ENCODE results near the gene VPS11.
"Not testable (repeated sequence)": the region's sequence is repeated elsewhere in the genome, so short reads cannot be mapped to it uniquely, and the experiment has no call there.

Gene VPS11

DNA sequence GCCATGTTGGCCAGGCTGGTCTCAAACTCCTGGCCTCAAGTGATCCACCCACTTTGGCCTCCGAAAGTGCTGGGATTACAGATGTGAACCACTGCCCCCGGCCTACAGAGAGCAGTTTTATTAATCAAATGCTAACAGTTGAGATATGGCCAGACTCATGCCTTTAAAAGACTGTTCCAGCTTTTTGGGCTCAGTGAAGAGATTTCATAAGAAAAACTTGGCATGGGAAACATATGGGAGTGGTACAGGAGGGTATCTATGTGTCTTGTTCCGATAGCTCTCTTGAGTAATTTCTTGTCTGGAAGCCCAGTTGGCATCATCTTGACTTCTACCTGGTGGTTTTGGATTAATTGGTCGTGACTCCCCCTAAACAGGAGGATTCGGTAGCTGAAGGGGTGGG, 28.7 kb upstream of the VPS11 start:
- DNase-seq (ENCODE audit: low read depth in 2 of 2) = no peak

DNA sequence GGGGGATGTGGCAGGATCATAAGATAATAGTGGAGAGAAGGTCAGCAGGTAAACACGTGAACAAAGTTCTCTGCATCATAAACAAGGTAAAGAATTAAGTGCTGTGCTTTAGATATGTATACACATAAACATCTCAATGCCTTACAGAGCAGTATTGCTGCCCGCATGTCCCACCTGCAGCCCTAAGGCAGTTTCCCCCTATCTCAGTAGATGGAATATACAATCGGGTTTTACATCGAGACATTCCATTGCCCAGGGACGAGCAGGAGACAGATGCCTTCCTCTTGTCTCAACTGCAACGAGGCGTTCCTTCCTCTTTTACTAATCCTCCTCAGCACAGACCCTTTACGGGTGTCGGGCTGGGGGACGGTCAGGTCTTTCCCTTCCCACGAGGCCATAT, 28.1 kb upstream of the VPS11 start:
- DNase-seq (ENCODE audit: low read depth in 2 of 2) = not testable (repeated sequence)

DNA sequence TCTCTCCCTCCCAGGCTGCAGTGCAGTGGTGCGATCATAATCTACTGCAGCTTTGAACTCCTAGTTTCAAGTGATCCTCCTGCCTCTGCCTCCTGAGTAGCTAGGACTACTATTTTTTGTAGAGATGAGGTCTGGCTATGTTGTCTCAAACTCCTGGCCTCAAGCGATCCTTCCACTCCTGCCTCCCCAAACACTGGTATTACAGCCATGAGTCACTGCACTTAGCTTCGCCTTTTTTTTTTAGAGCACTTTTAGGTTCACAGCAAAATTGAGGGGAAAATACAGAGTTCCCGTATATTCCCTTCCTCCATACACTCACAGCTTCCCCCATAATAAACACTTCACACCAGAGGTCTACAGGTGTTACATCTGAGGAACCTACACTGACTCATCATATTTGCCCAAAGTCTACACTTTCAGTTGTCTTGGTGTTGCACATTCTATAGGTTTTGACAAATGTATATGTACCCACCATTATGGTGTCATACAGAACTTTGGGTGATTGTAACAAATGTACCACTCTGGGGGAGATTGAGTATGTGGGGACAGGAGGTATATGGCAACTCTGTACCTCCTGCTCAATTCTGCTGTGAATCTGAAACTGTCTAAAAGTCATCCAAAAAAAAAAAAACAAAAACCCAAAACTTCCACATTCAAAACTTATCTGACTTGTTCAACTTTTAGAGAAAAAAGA, 25.6 kb upstream of the VPS11 start:
- no peak for DNase-seq (ENCODE audit: low read depth in 2 of 2)

DNA sequence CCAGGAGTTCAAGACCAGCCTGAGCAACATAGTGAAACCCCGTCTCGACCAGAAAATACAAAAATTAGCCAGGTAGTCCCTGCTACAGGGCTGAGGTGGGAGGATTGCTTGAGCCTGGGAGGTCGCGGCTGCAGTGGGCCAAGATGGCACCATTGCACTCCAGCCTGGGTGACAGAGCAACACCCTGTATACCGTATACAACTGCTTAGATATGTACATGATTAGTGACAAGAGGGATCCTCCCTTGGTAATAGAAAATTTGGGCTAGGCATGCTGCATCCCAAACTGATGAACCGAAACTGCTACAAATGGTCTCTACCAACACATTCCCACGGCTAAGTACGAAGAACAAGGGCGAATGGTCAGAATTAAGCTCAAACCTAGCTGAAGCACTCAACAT, 24.7 kb upstream of the VPS11 start:
- no peak for DNase-seq (ENCODE audit: low read depth in 2 of 2)

DNA sequence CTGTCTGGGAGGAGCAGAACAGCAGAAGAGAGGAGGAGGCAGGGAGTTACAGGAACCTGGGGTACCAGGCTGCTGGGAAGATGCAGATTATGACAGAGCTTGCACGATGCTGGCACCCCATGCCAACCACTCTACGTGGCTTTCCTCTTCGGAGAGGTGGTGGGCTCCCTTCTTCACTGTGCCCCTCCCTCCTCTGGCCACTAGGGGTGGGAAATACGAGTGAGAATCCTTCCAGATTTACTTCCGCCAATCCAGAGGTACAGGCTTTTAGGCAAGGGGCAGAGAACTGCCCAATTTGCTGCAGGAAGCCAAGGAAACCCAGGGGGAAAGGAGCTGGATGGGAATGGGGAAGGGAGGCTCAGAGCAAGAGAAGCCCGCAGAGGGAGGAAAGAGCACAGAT, 22.9 kb upstream of the VPS11 start:
- DNase-seq (ENCODE audit: low read depth in 2 of 2) = no peak

DNA sequence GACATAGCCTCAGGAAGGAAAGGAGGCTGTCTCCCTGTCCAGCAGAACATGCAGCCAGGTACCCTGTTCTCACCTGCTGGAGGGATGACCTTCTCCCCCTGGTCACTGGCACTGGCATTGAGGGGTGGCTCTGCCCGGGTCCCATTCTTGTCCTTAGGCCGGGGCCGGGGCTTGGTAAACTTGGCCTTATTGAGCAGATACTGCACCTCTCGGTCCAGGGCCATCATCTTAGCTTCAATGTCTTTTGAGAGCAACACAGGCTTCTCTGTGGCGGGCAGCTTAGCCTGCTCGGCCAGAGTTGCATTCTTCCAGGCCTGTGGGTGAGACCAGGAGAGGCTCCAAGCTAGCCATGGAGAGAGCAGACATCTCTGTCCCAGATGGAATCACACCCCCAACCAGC, 21.1 kb upstream of the VPS11 start:
- DNase-seq (ENCODE audit: low read depth in 2 of 2) = no peak

DNA sequence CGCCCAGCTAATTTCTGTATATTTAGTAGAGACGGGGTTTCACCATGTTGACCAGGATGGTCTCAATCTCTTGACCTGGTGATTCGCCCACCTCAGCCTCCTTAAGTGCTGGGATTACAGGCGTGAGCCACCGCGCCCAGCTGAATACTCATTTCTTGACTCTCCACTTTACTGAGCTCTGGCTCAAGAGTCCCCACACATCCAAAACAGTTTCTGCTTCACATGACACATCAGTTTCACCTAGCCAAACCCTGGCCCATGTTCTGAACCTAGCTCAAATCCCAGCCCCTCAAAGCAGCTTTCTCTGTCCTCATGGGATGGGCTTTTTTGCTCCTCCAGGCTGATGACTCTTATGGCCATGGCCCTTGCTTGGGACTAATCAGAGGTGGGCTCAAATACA, 20.4 kb upstream of the VPS11 start:
- peak in 1 of 2 donors; percentile 27 for DNase-seq (ENCODE audit: low read depth in 2 of 2)

DNA sequence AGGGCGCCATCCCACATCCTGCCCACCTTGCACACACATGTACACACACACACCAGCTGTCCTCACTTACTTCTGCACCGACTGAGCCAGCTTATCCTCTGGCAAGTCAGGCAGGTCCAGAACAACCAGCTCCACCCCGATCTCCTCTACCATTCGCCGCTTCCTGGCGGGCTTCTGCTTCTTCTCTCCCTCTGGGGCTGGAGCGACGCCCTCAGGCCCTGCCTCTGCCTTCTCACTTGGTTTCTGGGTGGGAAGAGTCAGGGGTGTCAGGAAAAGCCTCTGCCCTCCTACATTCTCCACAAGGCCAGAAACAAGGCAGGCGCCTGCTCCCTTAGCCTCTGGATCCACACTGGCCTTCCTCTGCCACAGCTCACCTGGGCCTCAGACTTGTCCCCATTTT, 19.0 kb upstream of the VPS11 start:
- DNase-seq (ENCODE audit: low read depth in 2 of 2) = no peak

DNA sequence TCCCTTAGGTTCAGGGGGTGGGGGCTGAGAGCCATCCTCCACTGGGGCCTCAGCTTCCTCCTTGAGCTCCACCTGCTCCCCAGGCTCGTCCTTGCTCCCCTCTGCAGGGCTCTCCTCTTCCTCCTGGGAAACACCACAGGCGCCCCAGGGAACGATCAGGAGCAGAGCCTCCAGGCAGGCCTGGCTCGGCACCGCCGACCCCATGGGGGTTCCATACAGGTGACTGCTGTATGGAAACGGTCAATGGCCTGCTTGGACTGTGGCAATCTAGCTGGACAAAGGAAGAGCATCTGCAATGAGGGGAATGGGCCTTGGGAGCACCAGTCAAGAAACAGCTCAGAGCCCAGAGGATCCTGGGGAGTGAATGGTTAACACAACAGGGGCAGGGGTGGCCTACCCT, 18.5 kb upstream of the VPS11 start:
- no peak for DNase-seq (ENCODE audit: low read depth in 2 of 2)

DNA sequence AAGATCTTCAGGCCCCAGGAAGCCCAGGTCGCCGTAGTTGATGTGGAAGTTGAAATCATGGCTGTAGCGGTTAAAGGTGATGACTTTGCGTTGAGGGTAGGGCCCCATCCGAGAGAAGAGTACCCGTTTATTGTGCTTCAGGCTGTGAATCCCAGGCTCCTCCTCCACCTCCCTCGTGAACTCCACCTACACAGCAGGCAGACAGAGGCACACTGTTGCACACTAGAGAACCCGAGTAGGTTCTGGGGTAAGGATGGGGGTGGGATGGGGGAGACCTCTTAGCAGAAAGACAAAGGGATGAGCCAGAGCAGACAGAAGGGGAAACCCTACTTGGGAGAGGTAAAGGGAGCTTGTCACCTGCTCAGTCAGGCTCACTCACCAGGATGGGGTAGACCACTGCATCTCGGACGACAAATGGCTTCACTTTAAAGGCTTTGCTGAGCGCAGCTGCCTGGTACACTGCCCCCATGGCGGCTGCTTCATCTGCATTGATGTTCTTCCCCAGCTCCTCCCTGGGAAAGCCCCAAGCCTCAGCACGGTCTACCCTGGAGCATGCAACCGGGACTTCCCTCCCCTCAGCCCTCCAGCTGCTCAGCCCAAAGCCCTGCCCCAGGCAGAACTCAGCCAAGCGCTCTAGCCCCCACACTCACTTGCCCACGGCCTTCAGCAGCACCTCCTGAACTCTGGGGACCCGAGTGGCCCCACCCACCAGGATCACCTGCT, 16.0 kb upstream of the VPS11 start:
- DNase-seq (ENCODE audit: low read depth in 2 of 2) = no peak

DNA sequence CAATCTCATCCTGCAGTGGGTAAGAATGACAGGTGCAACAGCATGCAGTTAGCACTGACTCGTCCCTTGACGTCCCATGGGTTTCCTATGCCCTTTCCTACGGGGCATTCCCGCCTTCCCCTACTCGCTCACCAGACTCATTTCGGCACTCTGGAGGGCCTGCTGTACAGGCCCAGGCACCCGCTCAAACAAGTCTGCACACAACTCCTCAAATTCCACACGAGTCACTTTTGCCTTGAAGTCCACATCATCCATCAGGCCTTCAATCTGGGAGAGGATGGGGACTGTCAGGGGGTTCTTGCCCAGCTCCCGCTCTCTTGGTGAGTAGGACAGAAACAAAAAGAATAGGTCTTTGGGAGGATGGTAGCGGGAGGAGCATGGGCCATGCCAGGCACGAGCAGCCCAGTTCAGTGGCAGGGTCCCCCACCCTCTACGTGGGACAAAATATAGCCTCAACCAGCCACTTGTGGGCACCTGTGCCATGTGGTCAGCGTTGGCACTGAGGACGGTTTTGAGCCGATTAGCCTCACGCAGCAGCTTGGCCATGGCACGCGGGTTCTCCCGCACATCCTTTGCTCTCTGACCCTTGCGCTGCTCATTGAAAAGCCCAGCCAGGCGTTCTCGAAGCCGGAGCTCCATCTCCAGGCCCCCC, 15.3 kb upstream of the VPS11 start:
- no peak for DNase-seq (ENCODE audit: low read depth in 2 of 2)

DNA sequence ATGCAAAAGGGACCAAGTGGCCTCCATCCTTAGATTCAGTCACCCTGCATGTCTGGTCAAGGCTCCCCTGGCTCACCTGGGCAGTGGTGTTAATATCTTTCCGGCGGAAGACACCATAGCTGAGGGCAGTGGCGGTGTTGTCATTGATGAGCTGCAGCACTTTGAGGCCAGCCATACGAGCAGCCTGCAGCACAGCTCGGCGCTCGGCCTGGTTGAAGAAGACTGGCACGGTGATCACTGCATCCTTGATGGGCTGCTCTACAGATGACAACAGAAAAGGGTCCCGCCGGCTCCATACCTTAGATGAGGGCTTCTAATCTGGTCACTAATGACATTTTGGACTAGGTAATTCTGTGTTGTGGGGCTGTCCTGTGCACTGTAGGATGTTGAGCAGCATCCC, 13.2 kb upstream of the VPS11 start:
- DNase-seq (ENCODE audit: low read depth in 2 of 2) = no peak

DNA sequence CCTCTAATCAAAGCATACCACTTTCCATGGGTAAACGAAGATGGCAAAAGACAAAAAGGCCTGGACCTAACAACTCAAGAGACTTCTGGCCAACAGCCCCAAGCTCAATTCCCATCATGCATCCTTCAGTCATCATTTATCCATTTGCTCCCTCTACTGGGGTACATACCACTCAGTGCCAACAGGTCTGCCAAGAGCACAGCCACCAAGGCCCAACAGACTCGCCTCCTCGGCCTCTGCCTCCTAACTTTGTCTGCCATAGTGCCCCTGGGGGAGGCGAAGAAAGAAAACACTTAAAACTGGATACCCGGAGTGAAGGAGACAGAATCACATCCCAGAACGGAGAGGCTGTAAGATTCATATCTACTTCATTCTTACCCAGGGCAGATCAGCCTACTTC, 11.7 kb upstream of the VPS11 start:
- DNase-seq (ENCODE audit: low read depth in 2 of 2) = no peak

DNA sequence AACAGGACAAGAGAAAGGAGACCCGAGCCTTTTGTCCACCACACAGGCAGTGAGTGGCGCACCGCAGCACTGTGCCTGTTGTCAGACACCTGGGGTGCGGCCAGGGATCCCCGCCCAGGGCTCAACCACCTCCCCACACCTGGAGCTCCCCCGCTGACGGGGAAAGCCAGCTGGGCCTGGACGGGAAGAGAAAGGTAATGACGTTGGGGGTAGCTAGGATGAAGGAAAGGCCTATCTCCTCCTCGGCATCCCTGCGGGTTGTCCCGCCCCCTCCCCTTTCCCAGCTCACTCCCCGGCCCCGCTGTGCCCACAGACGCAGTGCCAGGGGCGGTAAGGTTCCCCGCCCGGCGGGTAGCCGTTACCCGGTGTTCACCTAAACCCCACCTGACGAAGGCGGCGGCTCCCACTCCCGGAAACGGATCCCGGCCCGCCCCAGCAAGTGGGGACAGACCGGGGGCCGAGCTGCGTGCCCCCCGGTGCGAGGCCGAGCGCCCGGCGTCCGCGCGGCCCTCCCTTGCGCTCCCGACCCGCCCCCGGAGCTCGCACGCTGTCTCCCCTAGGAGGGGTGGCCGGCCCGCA, 11.1 kb upstream of the VPS11 start:
- no peak for DNase-seq (ENCODE audit: low read depth in 2 of 2)

DNA sequence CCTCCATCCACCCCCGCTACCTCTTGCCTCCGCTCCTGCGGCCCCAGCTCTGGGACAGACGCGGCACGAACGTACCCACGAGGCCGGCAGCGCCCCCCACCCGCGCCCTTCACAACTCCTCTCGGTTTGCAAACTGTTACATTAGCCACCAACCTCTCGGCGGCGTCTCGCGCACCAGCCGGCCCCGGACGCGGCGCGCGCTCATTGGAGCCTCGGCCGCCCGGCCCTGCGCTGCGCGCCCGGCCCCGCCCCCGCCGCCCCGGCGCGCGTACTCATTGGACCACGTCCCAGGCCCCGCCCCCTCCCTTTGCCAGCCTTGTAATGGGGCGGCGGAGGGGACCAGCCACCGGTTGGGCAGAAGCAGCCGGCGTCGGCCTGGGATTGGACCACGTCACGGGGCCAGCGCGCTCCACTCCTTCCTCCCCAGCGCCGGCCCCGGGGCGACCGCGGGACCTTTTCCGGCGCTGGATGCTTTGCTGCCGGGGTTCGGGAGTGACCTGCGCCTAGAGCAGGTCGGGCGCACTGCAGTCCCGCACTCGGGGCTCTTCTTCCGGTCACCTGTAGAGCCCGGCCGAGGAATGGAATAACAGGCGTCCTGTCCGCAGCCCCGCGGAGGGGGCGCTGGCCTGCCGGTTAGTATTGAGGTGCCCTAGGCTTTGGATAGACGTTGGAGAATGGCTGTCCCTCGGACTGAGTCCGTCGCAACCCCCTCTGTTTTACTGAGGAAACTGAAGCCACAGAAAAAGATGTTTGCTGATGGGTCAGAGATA, 10.4 kb upstream of the VPS11 start, which contains the start of gene HYOU1:
Gene HYOU1 (minus strand): TSS at position 206 of the 770 bp plus-strand sequence. CDS start 1,045 bp downstream, outside the sequence.
- DNase-seq (ENCODE audit: low read depth in 2 of 2) = peak; percentile 99

DNA sequence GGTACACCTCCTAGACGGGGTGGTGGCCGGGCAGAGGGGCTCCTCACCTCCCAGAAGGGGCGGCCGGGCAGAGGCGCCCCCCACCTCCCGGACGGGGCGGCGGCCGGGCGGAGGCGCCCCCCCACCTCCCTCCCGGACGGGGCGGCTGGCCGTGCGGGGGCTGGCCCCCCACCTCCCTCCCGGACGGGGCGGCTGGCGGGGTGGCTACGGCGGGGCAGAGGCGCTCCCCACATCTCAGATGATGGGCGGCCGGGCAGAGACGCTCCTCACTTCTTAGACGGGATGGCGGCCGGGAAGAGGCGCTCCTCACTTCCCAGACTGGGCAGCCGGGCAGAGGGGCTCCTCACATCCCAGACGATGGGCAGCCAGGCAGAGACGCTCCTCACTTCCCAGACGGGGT, 8.5 kb upstream of the VPS11 start:
- DNase-seq (ENCODE audit: low read depth in 2 of 2) = not testable (repeated sequence)

DNA sequence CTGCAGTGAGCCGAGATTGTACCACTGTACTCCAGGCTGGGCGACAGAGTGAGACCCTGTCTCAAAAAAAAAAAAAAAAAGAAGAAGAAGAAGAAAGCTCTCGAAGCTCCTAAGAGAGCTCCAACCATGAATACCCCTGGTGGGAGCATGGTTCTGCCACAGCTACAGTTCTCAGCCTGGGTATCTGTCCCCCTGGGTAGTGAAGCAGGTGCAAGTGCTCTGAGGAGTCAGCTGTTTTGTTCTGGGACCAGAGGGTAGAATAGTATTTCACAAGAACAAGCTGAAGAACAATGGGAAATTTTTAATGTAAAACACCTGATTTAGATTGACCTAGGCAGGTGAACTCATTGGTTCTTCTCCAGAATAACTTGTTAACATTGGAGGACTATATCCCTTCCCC, 6.4 kb upstream of the VPS11 start:
- DNase-seq (ENCODE audit: low read depth in 2 of 2) = no peak

DNA sequence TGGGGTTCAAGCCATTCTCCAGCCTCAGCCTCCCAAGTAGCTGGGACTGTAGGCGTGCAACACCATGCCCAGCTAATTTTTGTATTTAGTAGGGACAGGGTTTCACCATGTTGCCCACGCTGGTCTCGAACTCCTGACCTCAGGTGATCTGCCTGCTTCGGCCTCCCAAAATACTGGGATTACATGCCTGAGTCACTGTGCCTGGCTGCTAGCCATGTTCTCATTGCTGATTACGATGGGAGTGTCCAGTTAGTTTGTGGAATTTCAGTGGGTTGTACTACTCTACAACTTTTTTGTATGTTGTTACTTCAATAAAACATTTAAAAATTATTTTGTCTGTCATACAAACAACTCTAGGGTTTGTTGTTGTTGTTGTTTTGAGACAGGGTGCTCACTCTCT, 4.8 kb upstream of the VPS11 start:
- DNase-seq (ENCODE audit: low read depth in 2 of 2) = no peak

DNA sequence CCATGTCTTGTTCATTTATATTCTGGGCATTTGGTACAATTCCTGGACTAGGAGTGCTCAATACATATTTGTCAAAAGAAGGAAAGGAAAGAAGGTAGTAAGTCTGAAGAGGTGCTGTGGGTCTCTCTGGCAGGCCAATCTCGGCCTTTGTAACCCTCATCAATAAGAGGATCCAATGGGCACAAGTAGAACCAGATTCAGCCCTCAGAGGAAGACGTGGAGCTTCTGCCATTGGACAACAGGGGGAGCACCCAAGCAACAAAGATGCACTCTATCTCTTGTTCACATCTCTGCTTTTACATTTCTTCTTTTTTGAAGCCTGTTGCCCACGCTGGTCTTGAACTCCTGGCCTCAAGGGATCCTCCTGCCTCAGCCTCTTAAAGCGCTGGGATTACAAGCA, 2.2 kb upstream of the VPS11 start:
- no peak for DNase-seq (ENCODE audit: low read depth in 2 of 2)

DNA sequence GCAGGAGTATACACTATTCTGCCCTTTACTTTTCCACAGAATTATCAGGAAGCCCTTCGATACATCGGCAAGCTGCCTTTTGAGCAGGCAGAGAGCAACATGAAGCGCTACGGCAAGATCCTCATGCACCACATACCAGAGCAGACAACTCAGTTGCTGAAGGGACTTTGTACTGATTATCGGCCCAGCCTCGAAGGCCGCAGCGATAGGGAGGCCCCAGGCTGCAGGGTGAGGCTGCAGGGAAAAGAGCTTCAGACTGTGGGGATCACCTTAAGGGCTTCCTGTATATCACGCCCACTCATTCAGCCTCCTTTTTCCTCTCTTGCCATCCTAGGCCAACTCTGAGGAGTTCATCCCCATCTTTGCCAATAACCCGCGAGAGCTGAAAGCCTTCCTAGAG, 10.2 kb downstream of the VPS11 start:
- no peak for DNase-seq (ENCODE audit: low read depth in 2 of 2)

DNA sequence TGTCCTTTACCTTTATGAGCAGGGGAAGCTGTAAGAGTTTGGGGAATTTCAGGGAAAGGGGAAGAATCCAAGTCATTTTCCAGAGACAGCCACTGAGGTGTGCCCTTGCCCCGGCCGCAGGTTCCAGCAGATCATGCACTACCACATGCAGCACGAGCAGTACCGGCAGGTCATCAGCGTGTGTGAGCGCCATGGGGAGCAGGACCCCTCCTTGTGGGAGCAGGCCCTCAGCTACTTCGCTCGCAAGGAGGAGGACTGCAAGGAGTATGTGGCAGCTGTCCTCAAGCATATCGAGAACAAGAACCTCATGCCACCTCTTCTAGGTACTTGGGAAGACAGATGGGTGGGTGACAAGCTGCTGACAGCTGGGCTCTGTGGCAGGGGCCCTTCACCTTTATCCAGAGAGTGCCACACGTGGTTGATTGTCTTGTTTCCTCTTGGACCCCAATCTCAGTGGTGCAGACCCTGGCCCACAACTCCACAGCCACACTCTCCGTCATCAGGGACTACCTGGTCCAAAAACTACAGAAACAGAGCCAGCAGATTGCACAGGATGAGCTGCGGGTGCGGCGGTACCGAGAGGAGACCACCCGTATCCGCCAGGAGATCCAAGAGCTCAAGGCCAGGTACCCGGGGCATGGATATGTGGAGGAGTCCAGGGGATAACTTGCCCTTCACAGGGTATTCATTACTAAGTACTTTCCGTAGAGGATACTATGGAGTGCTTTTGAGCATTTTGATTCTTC, 11.2 kb downstream of the VPS11 start:
- DNase-seq (ENCODE audit: low read depth in 2 of 2) = no peak

Measured in stimulated activated CD8-positive, alpha-beta memory T cell treated with anti-CD3 and anti-CD28 coated beads, Interleukin-15, amount 100 ng/mL, for 48 hours (primary cell).